OCI-LY3 (cell line): ENCODE measurements around the gene DSG2.
A peak's percentile ranks its signal among the peaks of the same experiment; 100 is the strongest.
"Not testable (repeated sequence)": the region's sequence is repeated elsewhere in the genome, so short reads cannot be mapped to it uniquely, and the experiment has no call there.

Source experiments
- H2AFZ ChIP-seq: fragments of 200-600, 300-600 bp; shearing (Covaris generic); 2 replicates; pipeline ENCODE4 v1.6.0; 2014; ENCODE audit warnings: antibody characterized with exemption, low read depth, low read length
- H3K27ac ChIP-seq: fragments of 200-600, 300-600 bp; sonication (generic); 2 replicates; pipeline ENCODE4 v1.5.1; 2014; ENCODE audit warnings: mild to moderate bottlenecking, low read length, moderate library complexity, mixed read lengths
- H3K27me3 ChIP-seq: fragments of 200-600, 300-600 bp; sonication (generic); 2 replicates; pipeline ENCODE4 v1.6.1; 2014; ENCODE audit warnings: low read depth, low read length, mixed read lengths
- H3K36me3 ChIP-seq: fragments of 200-600, 300-600 bp; sonication (generic); replicated peaks from 2 replicates; pipeline ENCODE3; 2014; ENCODE audit warnings: low read depth, low read length, mixed read lengths
- H3K4me1 ChIP-seq: fragments of 300-600, 200-600 bp; sonication (generic); 2 replicates; pipeline ENCODE4 v1.6.1; 2014; ENCODE audit warnings: low read length, mixed read lengths
- H3K4me2 ChIP-seq: fragments of 200-600, 300-600 bp; sonication (generic); 2 replicates; pipeline ENCODE4 v1.6.1; 2014; ENCODE audit warnings: low read length, mixed read lengths
- H3K4me3 ChIP-seq: fragments of 300-600, 200-600 bp; sonication (generic); 2 replicates; pipeline ENCODE4 v1.5.1; 2014; ENCODE audit warnings: antibody characterized with exemption, mild to moderate bottlenecking, low read length, moderate library complexity
- H3K79me2 ChIP-seq: fragments of 300-600, 200-600 bp; shearing (Covaris generic); 2 replicates; pipeline ENCODE4 v1.6.1; 2014; ENCODE audit warnings: mild to moderate bottlenecking, low read length, mixed read lengths
- H3K9ac ChIP-seq: fragments of 300-600, 200-600 bp; shearing (Covaris generic); 2 replicates; pipeline ENCODE4 v1.6.0; 2014; ENCODE audit warnings: mild to moderate bottlenecking, low read length, moderate library complexity
- H3K9me3 ChIP-seq: fragments of 200-600, 300-600 bp; shearing (Covaris generic); 2 replicates; pipeline ENCODE4 v1.6.1; 2014; ENCODE audit warnings: low read length, mixed read lengths; ENCODE audit not compliant: insufficient read depth
- H4K20me1 ChIP-seq: fragments of 200-600, 300-600 bp; sonication (generic); 2 replicates; pipeline ENCODE4 v1.6.1; 2016; ENCODE audit warnings: low read length, mixed read lengths; ENCODE audit not compliant: insufficient read depth
- EZH2phosphoT487 ChIP-seq: fragments of 200-600 bp; shearing (Covaris generic); IDR thresholded peaks from 2 replicates; pipeline ENCODE4 v1.6.1; 2018; ENCODE audit warnings: antibody characterized with exemption, mixed run types, low read depth
- TF ChIP-seq, protein P1 (sequence below): fragments of 200-600, 300-600 bp; sonication (generic); IDR thresholded peaks from 2 replicates; pipeline ENCODE4 v1.5.1; 2014; ENCODE audit warnings: antibody characterized with exemption, low read length, low read depth

Gene DSG2

DNA sequence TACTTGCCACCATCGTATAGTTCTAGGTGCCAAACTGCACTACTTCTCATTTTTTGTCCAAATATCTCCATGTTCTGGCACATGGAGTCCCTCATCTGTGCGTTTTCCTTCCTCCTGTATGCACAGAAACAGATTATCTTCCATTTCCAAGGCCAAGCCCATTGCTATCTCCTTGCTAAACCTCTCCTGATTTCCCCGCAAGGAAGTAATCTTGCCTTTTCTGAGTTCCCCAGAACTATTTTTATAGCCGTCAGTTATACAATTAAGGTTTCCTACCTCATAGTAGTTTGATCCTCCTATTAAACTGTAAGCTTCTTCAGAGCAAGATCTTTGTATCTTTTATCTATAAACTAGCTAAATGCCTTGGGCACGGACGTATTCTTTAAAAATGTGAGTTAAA lies 7.2 kb downstream of the DSG2 start:
- Histone ChIP-seq H3K9me3 (no peaks in the 10 kb centered on the region), H3K27me3 (no peaks in the 10 kb centered on the region), H2AFZ (no peak overlapping the region), H3K9ac (no peak overlapping the region), H3K4me1 (peaks cover 18% of the 10 kb centered on the region), H3K36me3 (no peaks in the 10 kb centered on the region), H3K27ac (no peak overlapping the region), H3K4me2 (no peak overlapping the region), H4K20me1 (no peaks in the 10 kb centered on the region), H3K79me2 (no peaks in the 10 kb centered on the region), H3K4me3 (no peak overlapping the region)
- no peak for TF ChIP-seq EZH2phosphoT487
- TF ChIP-seq, protein P1, sequence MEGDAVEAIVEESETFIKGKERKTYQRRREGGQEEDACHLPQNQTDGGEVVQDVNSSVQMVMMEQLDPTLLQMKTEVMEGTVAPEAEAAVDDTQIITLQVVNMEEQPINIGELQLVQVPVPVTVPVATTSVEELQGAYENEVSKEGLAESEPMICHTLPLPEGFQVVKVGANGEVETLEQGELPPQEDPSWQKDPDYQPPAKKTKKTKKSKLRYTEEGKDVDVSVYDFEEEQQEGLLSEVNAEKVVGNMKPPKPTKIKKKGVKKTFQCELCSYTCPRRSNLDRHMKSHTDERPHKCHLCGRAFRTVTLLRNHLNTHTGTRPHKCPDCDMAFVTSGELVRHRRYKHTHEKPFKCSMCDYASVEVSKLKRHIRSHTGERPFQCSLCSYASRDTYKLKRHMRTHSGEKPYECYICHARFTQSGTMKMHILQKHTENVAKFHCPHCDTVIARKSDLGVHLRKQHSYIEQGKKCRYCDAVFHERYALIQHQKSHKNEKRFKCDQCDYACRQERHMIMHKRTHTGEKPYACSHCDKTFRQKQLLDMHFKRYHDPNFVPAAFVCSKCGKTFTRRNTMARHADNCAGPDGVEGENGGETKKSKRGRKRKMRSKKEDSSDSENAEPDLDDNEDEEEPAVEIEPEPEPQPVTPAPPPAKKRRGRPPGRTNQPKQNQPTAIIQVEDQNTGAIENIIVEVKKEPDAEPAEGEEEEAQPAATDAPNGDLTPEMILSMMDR, result no peak

DNA sequence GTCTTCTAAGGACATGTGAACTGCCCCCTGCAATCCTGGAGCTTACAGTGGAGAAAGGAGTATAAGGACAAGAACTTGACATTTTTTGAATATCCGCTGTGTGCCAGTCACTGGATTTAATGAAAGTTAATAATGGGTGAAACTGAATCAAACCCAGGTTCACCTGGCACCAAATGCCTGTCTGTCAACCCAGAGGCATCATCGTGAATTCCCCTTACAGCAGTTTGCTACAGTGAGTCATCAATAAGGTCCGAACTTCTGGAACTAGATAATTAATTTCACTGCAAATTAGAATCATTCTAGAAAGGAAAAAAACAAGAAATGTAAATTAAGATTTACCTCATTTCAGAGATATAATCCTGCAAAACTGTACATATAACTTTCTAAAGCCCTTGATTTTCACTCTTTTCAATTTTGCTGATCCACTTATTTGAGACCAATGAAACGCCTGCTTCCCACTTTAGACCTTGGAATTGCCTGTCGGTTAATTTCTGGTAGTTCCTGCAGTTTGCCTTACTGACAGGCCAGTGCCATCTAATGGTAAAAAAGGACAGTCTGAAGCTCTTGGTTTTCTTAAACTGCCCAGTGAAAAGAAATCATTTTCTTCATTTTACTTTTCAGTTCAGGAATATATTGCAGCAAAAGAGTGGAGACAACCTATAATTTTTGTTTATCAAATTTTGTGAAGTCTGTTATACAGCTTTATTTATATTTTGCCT lies 8.2 kb downstream of the DSG2 start:
- H3K27me3 ChIP-seq, result no peaks in the 10 kb centered on the region
- peaks cover 9% of the 10 kb centered on the region for H3K4me1 ChIP-seq
- H3K27ac ChIP-seq, result no peak overlapping the region
- H3K36me3 ChIP-seq, result no peaks in the 10 kb centered on the region
- TF ChIP-seq, protein P1, result peak; percentile 28; the same call in 1 of the 2 replicates
- no peak for TF ChIP-seq EZH2phosphoT487
- no peaks in the 10 kb centered on the region for H4K20me1 ChIP-seq
- no peak overlapping the region for H3K4me3 ChIP-seq
- no peaks in the 10 kb centered on the region for H3K9me3 ChIP-seq
- H2AFZ ChIP-seq, result no peak overlapping the region
- H3K9ac ChIP-seq, result no peak overlapping the region
- no peaks in the 10 kb centered on the region for H3K79me2 ChIP-seq
- no peak overlapping the region for H3K4me2 ChIP-seq

DNA sequence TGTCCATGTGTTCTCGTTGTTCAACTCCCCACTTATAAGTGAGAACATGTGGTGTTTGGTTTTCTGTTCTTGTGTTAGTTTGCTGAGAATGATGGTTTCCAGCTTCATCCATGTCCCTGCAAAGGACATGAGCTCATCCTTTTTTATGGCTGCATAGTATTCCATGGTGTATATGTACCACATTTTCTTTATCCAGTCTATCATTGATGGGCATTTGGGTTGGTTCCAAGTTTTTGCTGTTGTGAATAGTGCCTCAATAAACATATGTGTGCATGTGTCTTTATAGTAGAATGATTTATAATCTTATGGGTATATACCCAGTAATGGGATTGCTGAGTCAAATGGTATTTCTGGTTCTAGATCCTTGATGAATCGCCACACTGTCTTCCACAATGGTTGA lies 9.1 kb downstream of the DSG2 start:
- not testable (repeated sequence) for H3K4me3 ChIP-seq, H2AFZ ChIP-seq, H3K4me1 ChIP-seq, H3K27me3 ChIP-seq, H3K27ac ChIP-seq, H3K79me2 ChIP-seq, H4K20me1 ChIP-seq, H3K9ac ChIP-seq, H3K9me3 ChIP-seq, H3K4me2 ChIP-seq, H3K36me3 ChIP-seq

DNA sequence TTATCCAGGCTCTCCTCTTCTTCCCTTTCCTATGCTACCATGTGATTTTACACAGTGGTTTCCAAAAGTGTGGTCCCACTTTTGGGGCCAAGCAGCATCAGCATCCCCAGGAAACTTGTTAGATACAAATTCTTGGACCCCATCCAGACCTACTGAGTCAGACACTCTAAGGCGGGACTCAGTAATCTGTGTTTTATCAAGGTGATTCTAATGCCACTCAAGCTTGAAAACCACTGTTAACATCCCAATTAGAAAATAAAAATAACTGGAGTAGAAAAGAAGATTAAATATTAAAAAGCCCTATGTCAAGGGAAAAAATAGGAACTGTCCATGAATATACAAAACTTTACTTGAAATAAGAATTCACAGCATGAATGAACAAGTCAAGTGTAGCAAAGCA lies 10.8 kb downstream of the DSG2 start:
- Histone ChIP-seq H2AFZ (no peak overlapping the region), H3K9ac (no peak overlapping the region), H3K27me3 (no peaks in the 10 kb centered on the region), H3K4me1 (peaks cover 9% of the 10 kb centered on the region), H3K9me3 (no peaks in the 10 kb centered on the region), H3K4me3 (no peak overlapping the region), H3K27ac (no peak overlapping the region), H3K79me2 (no peaks in the 10 kb centered on the region), H4K20me1 (no peaks in the 10 kb centered on the region), H3K36me3 (no peaks in the 10 kb centered on the region), H3K4me2 (peak overlapping the region; percentile 27)
- TF ChIP-seq, protein P1, result no peak
- no peak for TF ChIP-seq EZH2phosphoT487
